Testis (tissue), 3 donors: ENCODE measurements around the gene UCN. TPM values are rescaled to one million over a fixed set of nuclear protein-coding genes. Genes with fewer than 3 reads are reported as not detected.

Experiments
- DNase-seq: peaks from one replicate; pipeline ENCODE4 v3.0.0-alpha.2; 2019
- H3K27ac ChIP-seq, 2 donors: fragments of 200-600 bp; sonication (generic); one replicate each; pipeline ENCODE4 v1.5.1; 2019
- H3K27me3 ChIP-seq: fragments of 200-600 bp; sonication (generic); one replicate; pipeline ENCODE4 v1.5.1; 2019
- H3K36me3 ChIP-seq: fragments of 200-600 bp; sonication (generic); one replicate; pipeline ENCODE4 v1.5.1; 2017; ENCODE audit warnings: low read depth; ENCODE audit errors: missing control alignments
- H3K4me1 ChIP-seq: fragments of 200-600 bp; sonication (generic); one replicate; pipeline ENCODE4 v1.5.1; 2019
- H3K4me3 ChIP-seq, 2 donors: fragments of 200-600 bp; sonication (generic); one replicate each; pipeline ENCODE4 v1.5.1; 2017 to 2019
- H3K9me3 ChIP-seq: fragments of 200-600 bp; sonication (generic); one replicate; pipeline ENCODE4 v1.5.1; 2017
- POLR2A ChIP-seq: fragments of 450-650 bp; IDR thresholded peaks from one replicate; pipeline ENCODE4 v1.6.1; 2017; ENCODE audit warnings: antibody characterized with exemption, mild to moderate bottlenecking, moderate library complexity
- WGBS, 2 donors: methylation state at CpG; one replicate each; pipeline ENCODE4 v1.1.5; 2018; 5-methylcytosine and 5-hydroxymethylcytosine counted together
- intact Hi-C: fragments of 100-400 bp; cut with DNase I; formaldehyde crosslinking; loops from one replicate; pipeline ENCODE4 v1.15.1; 2023; ENCODE audit warnings: low total_unique reads
- polyA plus RNA-seq: library from polyadenylated mRNA; stranded (reverse); fragments of 350-450 nt; fragmentation: Illumina TruSeq; extraction: RNeasy Lipid Tissue Mini Kit (QIAGEN cat#74804); gene quantifications from one replicate; pipeline ENCODE4 v1.2.3, GENCODE V29; 2014; ENCODE audit warnings: low read depth, low replicate concordance; ENCODE audit not compliant: insufficient read depth
- total RNA-seq, 2 donors: library from RNA; depleted of rRNA; stranded (reverse); fragments of >200 nt; gene quantifications; one replicate each; pipeline ENCODE4 v1.2.3, GENCODE V29; 2016
- TF ChIP-seq, protein P1 (sequence below), 3 experiments: fragments of 450-650 bp in 2 of 3; fragments of 200-600 bp in 1 of 3; sonication (generic) in 1 of 3; IDR thresholded peaks; one replicate each; pipeline ENCODE4 v1.5.1; 2016 to 2019; ENCODE audit warnings: antibody characterized with exemption in 3 of 3, mild to moderate bottlenecking in 2 of 3, moderate library complexity in 1 of 3

Gene UCN
- total and polyA plus RNA-seq, 3 donors from 2014 or later: 0.75 to 18.8 (median 16.2) TPM

DNA sequence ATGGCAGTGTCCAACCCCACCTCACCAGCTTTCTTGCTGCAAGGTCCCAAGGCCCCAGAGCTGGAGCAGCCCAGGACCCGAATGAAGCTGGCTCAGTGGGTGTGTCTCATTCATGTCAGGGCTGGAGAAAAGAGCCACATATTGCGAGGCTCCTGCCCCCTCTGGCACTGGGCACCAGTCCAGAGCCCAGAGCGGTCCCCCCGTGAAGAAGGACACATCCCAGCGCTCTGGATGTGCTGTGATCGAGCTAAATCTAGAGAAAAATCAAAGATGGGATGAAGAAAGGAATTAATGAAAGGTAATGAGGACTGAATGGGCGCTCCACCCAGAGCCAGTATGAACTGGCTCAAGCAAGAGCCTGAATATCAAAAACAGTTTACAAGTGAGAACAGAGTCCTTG lies 27.9 kb upstream of the UCN start:
- TF ChIP-seq, protein P1, sequence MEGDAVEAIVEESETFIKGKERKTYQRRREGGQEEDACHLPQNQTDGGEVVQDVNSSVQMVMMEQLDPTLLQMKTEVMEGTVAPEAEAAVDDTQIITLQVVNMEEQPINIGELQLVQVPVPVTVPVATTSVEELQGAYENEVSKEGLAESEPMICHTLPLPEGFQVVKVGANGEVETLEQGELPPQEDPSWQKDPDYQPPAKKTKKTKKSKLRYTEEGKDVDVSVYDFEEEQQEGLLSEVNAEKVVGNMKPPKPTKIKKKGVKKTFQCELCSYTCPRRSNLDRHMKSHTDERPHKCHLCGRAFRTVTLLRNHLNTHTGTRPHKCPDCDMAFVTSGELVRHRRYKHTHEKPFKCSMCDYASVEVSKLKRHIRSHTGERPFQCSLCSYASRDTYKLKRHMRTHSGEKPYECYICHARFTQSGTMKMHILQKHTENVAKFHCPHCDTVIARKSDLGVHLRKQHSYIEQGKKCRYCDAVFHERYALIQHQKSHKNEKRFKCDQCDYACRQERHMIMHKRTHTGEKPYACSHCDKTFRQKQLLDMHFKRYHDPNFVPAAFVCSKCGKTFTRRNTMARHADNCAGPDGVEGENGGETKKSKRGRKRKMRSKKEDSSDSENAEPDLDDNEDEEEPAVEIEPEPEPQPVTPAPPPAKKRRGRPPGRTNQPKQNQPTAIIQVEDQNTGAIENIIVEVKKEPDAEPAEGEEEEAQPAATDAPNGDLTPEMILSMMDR (IDR thresholded peaks at IDR 0.05): no peak
- no peak for TF ChIP-seq POLR2A
- WGBS, 2 donors: 83 to 96% methylated on average over 7 of the region's 7 CpGs
- H3K27ac ChIP-seq: no peak overlapping the region
- no peak overlapping the region for H3K4me3 ChIP-seq
- no peak for DNase-seq
- no peaks in the 10 kb centered on the region for H3K36me3 ChIP-seq
- H3K9me3 ChIP-seq: no peaks in the 10 kb centered on the region
- H3K27me3 ChIP-seq: no peaks in the 10 kb centered on the region
- intact Hi-C loops: no loop called here
- no peaks in the 10 kb centered on the region for H3K4me1 ChIP-seq

DNA sequence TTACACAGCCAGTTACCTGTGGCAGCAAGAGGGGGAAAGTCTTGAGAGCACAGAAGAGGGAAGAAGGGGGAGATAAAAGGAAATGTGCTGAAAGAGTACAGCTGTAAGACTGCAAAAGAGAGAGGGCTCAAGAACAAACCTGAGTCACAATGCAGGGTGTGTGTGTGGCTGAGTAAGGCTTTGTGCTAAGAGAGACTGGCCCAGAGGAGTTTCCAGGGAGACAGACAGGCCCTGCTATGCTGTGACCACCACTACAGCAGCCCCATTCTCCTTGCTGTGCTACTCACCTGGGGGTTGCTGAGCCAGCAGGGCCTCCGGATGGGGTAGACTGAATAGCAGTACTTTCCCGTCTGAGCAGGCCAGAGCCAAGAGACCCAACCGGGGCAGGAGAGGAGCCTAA lies 27.1 kb upstream of the UCN start:
- Histone ChIP-seq H3K27ac (no peak overlapping the region), H3K4me1 (no peaks in the 10 kb centered on the region), H3K27me3 (no peaks in the 10 kb centered on the region), H3K36me3 (no peaks in the 10 kb centered on the region), H3K4me3 (no peak overlapping the region), H3K9me3 (no peaks in the 10 kb centered on the region)
- intact Hi-C loops: no loop called here
- no peak for DNase-seq
- WGBS, 2 donors: 84 to 89% methylated on average over 3 of the region's 3 CpGs
- TF ChIP-seq, protein P1 (IDR thresholded peaks at IDR 0.05): no peak
- TF ChIP-seq POLR2A: no peak

DNA sequence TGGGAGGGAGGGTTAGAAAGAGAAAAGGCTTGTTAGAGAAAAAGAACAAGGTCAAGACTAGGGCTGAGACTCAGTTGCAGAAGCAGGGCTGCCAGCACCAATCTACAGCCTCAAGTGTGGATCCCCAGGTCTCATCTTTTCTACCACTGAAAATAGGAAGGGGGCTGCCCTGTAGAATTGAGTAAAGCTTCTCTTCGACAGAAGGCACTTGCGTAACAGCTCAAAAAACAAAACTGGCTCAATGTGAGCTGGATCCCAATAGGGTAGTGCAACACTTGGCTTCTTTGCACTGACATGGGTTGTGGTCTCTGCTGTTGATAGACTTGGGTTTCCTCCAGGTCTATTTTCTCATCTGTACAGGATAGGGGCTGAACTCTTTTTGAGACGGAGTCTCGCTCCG lies 16.5 kb upstream of the UCN start:
- Histone ChIP-seq H3K4me1 (peaks cover 16% of the 10 kb centered on the region), H3K36me3 (no peaks in the 10 kb centered on the region), H3K9me3 (no peaks in the 10 kb centered on the region), H3K4me3 (no peak overlapping the region), H3K27me3 (no peaks in the 10 kb centered on the region), H3K27ac (no peak overlapping the region)
- intact Hi-C loops: no loop called here
- no peak for DNase-seq
- 85 to 97% methylated on average over 5 of the region's 5 CpGs for WGBS, 2 donors
- no peak for TF ChIP-seq POLR2A
- TF ChIP-seq, protein P1 (IDR thresholded peaks at IDR 0.05): no peak

DNA sequence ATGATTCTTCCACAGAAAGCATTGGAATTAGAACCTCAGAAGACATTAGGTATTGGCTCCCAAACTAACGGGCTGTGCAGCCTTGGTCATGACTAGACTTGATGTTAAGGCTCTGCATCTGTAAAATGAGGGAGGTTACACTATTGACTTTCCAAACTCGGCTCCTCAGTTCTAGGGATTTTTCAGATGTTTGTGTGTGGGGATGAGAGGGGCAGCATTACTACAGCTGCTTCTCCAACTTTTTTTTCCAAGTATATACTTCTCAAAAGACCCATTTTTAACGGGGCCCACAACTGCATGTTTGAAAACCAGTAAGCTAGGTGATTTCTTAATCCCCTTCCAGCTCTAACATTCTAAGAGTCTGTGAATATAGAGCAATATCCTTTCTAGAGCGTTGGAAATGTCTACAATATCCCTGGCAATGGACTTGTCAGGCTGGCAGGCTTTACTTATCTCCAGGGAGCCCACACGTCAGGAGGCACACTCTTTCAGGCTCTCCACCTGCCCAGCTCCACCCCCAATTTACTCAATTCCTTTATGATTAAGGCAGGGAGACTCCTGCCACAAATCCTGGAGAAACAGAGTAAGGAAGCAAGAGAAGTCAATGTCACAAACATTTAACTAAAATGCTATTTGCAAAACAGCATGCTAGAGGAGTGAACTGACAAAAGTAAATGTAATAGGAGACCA lies 15.5 kb upstream of the UCN start:
- Histone ChIP-seq H3K9me3 (no peaks in the 10 kb centered on the region), H3K36me3 (no peaks in the 10 kb centered on the region), H3K4me1 (peaks cover 16% of the 10 kb centered on the region), H3K27ac (peak overlapping the region; percentile 76 to 93), H3K4me3 (peak overlapping the region; percentile 78 to 79), H3K27me3 (no peaks in the 10 kb centered on the region)
- intact Hi-C loops: no loop called here
- TF ChIP-seq POLR2A: no peak
- TF ChIP-seq, protein P1 (IDR thresholded peaks at IDR 0.05): no peak
- 16 to 19% methylated on average over 5 of the region's 5 CpGs for WGBS, 2 donors
- DNase-seq: no peak
